Fibroblast of peridontal ligament (primary cell): ENCODE data around the gene FGF9.

Experiments
- DNase-seq: peaks from one replicate; pipeline ENCODE4 v3.0.0-alpha.2; 2010; ENCODE audit errors: extremely low read depth

Gene FGF9

DNA sequence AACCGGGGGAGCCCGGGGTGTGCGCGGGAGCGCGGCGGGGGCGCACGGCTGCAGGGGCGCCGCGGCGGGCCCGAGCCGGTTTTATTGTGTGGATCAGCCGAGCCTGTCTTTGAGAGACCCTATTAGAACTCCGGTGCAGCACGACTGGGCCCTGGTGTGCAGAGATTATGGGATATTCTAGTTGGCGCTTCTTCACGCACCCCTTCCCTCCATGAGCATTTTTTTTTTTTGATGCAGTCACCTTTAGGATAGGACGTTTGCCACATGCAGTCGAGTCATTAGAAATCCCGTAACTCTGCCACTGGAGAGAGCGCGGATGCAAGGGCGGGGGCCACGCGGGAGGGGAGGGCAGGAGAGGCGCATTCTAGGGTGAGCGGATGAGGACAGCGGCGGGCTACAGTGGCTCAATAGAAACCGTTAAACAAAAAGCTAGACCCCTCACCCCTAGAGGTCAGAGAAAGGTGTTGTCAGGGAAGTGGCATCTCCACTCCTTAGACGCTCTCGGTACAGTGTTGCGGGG lies 3.7 kb downstream of the FGF9 start:
- DNase-seq = no peak

- no peak for DNase-seq
These were observed 4.5 kb downstream of the FGF9 start for GRCh38 chr13:21675095-21675991.

GRCh38 chr13:21676611-21677021 lies 5.7 kb downstream of the FGF9 start:
- no peak for DNase-seq

GRCh38 chr13:21677075-21677623 lies 6.3 kb downstream of the FGF9 start:
- no peak for DNase-seq

DNA sequence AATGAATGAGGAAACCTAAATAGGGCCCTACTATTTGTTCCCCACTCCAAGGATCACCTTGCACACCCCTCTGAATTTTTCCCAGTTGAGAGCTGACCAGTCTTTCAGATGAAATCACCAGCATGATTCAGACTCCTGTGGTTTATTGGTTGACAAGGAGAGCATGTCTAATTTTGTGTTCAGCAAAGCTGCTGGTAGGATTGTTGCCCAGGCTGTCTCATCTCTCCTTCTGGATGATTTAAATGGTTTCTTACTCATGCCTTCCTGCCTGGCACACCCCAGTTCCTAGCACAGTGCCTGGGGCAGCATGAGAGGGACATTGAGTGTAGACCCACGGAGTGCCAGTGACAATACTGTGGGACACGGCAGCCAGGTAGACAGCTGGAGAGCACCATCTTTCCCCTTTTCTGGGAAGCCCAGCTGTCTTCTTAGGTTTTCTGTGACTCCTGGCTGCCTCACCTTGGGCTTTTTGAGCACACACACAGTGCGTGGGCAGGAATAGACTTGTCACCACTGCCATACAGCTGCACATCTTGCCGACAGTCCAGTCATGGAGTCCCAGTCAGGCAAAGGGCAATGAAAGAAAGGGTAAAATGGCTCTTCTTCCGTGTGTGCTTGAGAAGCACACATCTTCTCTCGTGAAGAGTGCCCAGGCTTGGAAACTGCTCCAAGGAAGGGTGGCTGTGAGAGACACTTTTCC lies 12.3 kb downstream of the FGF9 start:
- peak; percentile 30 for DNase-seq

- no peak for DNase-seq
These were observed 13.7 kb downstream of the FGF9 start for GRCh38 chr13:21684576-21684975.

GRCh38 chr13:21685485-21686064 lies 14.7 kb downstream of the FGF9 start:
- no peak for DNase-seq

DNA sequence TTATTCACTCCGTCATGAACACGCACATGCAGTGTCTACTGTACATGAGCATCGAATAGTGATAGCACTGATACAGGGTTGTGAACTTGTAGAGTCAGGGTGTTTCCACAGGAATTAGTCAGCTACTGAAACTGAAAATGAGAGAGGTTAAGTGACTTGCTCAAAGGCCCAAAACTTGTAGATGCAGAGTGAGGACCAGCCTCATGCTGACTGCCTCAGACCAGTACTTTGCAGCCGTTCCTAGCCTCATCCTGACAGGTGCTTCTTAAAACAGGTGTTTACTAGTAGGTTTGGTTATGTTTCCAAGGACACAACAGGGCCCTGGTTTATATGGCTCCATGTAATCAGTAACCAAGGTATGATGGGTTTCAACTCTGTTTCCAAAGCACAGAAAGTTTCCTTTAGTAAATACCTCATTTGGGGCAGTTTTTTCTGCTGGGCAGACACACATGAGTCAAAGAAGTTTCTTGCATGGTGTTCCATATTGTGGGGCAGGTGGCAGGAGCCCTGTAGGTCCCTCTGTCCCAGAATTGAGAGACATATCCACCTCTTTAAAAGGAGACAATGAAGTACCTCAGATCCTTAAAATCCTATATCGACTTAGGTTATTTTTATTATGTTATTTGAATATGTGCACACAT lies 16.0 kb downstream of the FGF9 start:
- no peak for DNase-seq

GRCh38 chr13:21688056-21688455 lies 17.2 kb downstream of the FGF9 start:
- DNase-seq = no peak

DNA sequence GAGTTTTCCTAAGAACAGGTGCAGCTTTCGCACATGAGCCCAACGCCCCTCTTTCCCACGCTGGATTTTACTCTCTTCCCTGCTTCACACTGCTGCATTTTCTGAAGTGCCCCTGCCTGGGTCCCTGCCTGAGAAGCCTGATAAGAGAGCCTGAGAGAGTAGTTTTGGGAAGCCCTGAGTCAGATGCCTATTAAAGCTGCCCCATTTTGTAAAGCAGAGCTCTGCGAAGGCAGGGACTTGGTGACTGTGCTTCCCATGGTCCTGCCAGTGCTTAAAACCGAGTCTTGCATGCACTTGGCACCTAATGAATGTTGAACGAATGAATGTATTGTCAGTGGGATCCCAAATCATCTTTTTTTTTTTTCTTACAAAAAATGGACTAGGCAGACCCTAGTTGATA lies 18.2 kb downstream of the FGF9 start:
- DNase-seq = no peak

GRCh38 chr13:21690955-21691354 lies 20.1 kb downstream of the FGF9 start:
- no peak for DNase-seq

DNA sequence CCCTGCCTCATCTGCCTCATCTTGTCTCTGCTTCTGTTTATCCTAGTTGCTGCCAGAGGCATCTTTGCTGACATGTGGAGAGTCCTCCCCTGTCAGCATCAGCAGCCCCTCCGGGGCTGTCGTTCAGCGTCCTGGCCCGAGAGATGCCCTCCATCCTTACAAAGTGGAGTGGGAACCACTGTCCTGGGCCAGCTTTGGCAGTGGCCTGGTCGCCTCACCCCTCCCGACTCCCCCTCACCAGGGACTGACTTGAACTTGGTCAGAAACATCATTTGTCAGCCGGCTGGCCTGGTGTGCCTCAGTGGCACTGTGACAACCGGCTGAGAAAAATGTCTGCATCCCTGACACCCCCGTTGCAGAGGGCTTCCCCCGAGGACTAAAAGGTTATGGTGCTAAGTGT lies 20.6 kb downstream of the FGF9 start:
- no peak for DNase-seq

- no peak for DNase-seq
These were observed 21.1 kb downstream of the FGF9 start for GRCh38 chr13:21691928-21692327.

- DNase-seq = no peak
These were observed 24.0 kb downstream of the FGF9 start for GRCh38 chr13:21694831-21695230.

DNA sequence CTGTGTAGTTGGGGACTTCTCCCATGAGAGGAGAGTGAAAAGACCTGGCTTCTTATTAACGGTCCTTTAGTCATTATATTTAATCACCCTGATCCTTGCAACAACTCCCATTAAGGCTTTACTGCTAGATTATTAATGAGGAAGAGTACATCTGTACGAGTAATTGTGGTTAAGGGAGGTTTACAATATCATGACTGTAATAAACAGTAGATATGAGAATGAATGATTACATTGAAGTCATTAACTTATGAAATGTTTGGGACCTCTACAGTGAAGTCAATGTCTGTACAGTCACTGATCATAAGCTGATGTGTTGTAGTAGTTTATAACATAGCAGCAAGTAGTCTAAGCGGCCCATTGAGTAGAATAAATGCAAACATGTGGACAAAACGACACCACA lies 24.7 kb downstream of the FGF9 start:
- DNase-seq = no peak

- DNase-seq = no peak
These were observed 26.1 kb downstream of the FGF9 start for GRCh38 chr13:21696865-21697448.

DNA sequence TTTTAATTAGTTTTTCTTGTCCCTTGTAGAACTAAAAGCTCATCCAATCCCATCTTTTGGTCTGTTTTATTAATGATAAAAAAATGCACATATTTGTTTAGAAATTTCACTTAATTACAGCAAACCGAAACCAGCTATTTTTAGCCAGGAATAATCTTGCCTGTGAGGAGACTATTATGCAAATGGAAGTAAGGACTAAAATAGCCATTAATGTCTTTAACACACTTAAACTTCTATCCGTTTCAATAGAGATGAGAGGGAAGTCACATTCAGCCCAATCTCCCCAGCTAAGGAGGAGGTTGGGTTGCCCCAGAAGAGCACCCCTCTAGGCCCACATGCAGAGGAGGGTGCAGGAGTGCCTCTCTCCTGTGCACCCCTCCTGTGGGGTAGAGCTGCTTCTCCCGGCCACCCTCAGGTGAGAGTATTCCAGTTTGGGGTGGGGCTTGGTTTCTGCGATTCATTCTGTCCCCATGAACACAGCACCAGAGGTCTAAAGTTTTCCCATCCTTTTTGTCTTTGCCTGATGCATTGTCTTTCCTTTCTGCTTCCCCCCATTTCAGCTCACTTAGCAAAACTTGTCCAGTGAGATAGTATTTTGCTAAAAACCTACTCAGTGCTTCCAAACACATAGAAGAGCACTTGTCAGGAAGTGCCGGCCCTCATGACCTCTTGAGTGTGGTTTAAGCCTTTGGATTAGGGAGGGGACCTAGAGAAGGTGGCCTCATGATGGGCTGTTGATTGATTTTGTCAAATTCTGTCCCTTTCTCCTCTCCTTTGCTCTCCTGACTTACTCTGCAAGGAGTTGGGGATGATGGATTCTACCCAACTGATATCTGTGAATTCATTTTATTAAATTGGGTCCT lies 28.2 kb downstream of the FGF9 start:
- DNase-seq = no peak

- DNase-seq = no peak
These were observed 30.6 kb downstream of the FGF9 start for GRCh38 chr13:21701460-21701859.

DNA sequence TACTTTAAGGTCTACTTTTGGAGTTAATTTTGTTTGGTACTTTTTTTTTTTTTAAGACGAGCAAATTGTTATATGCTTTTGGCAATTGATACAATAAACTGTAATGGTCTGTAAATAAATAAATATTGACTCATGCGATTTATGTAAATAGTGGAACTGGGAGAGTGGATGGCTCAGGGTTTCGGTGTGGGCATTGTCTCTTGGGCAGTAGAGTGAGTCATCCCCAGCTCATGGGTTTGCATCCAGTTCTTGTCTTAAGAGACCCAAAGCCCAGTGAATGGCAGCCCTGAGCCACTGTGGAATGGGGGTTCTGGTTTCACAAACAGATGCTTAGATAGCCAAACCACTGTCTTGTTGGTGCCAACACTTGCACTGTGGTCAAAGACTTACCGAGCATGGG lies 33.0 kb downstream of the FGF9 start:
- DNase-seq = no peak

GRCh38 chr13:21707586-21707985 lies 36.7 kb downstream of the FGF9 start:
- DNase-seq = no peak
